ENCODE results near the gene CACNA1G.

CACNA1G gene

GRCh38 chr17:50568659-50569058 lies 8.1 kb downstream of the CACNA1G start:
- DNase-seq (ENCODE audit: low read depth): no peak

- no peak for DNase-seq (ENCODE audit: low read depth)
These were observed 9.1 kb downstream of the CACNA1G start for GRCh38 chr17:50569592-50569991.

DNA sequence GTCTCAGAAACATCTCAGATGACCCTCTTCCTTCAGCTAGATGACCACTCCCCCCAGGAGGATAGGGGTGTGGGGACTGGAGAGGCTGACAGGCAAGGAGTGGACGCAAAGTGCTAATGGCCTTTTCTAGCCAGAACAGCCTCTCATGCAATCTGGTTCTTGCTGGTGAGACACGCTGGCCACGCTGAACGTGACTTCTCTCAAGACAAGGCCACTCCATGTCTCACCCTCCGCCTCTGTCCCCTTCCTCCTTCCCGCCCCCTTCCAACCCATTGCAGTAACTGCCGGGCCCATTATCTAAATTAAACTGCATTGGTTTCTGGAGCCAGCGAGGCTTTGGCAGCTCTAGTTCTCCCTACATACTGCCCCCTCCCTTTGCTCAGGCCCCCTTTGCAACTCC lies 9.5 kb downstream of the CACNA1G start:
- no peak for DNase-seq (ENCODE audit: low read depth)

DNA sequence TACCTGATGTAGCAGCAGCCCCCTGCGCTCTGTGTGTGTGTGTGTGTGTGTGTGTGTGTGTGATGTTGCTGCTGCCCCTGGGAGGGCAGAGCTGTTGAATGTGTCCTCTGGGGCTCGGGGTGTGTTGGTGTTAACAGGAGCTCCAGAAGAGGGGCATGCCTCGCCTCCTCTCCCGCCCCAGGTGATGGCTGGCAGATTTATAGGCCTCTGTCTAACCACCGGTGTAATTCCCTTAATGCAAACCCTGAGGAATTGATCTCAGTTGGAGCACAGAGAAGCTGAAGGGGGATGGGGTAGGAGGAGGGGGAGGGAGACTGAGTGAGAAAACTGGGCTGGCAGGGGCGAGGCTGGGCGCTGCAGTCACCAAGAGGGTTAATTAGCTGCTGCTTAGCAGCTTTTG lies 10.0 kb downstream of the CACNA1G start:
- DNase-seq (ENCODE audit: low read depth): no peak

DNA sequence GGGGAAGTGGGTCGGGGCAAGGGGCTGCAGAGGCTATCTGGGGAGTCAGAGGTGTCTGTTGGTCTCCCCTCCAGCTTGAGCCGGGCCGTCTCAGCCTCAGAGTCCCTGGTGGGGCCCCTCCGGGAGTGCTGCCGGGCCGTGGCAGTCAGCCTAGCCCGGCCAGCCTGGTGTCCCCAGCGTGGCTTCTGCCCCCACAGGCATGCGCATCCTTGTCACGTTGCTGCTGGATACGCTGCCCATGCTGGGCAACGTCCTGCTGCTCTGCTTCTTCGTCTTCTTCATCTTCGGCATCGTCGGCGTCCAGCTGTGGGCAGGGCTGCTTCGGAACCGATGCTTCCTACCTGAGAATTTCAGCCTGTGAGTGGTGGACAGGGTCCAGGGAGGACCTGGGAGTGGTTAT lies 11.2 kb downstream of the CACNA1G start:
- DNase-seq (ENCODE audit: low read depth): no peak

GRCh38 chr17:50572541-50572940 lies 12.0 kb downstream of the CACNA1G start:
- no peak for DNase-seq (ENCODE audit: low read depth)

DNA sequence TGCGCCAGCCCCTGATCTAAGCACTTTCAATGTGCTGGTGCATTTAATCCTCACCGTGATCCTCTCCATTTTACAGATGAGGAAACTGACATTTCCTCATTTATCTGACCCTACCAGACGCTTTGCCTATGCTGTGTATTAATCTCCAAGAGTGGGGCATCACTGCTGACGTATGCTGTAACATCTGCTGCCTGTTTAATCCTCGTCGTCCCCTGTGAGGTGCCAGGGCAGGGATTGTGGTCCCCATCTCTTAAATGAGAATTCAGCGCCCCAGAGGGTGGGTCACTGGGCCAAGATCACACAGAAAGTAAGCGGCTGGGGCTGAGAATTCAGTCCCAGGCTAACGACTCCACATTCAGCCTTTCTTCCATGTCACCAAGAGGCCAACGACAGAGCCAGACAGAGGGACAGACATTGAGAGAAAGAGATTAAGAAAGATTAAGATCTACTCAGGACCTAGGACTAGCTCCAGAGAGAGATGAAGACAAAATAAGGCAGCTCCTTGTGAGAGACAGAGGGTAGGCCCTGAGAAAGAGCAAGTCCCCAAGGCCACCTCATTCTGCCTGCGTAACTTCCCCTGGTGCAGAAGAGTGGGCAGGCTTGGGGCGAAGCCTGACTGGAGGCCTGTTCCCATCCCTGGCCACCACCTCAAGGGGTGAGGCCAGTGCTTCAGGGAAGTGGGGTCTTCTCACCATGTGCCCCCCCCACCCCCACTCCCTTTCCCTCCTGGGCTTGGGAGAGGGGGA lies 13.5 kb downstream of the CACNA1G start:
- no peak for DNase-seq (ENCODE audit: low read depth)

DNA sequence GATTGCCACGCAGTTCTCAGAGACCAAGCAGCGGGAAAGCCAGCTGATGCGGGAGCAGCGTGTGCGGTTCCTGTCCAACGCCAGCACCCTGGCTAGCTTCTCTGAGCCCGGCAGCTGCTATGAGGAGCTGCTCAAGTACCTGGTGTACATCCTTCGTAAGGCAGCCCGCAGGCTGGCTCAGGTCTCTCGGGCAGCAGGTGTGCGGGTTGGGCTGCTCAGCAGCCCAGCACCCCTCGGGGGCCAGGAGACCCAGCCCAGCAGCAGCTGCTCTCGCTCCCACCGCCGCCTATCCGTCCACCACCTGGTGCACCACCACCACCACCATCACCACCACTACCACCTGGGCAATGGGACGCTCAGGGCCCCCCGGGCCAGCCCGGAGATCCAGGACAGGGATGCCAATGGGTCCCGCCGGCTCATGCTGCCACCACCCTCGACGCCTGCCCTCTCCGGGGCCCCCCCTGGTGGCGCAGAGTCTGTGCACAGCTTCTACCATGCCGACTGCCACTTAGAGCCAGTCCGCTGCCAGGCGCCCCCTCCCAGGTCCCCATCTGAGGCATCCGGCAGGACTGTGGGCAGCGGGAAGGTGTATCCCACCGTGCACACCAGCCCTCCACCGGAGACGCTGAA lies 15.2 kb downstream of the CACNA1G start:
- no peak for DNase-seq (ENCODE audit: low read depth)

GRCh38 chr17:50576864-50577263 lies 16.3 kb downstream of the CACNA1G start:
- no peak for DNase-seq (ENCODE audit: low read depth)

DNA sequence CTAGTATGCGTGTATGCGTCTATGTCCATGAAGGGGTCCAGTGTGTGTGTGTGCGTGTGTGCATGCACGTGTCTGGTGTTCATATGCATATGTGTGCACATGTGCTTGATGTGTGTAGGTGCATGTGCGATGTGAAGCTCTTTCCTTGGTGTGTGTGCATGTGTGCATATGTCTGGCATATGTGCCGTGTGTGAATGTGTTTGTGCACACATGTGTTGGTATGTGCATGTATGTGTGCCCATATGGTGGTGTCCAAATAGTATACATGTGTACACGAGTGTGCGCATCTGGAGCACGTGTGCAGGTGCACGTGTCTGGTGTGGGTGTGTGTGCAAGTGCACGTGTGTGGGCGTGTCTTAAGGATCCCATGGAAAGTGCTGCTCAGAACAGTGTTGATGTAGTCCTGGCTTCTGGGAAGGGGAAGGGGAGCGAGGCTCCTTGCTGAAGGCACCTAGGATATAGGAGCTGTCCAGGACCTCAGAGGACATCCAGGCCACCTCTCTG lies 17.0 kb downstream of the CACNA1G start:
- DNase-seq (ENCODE audit: low read depth): no peak

DNA sequence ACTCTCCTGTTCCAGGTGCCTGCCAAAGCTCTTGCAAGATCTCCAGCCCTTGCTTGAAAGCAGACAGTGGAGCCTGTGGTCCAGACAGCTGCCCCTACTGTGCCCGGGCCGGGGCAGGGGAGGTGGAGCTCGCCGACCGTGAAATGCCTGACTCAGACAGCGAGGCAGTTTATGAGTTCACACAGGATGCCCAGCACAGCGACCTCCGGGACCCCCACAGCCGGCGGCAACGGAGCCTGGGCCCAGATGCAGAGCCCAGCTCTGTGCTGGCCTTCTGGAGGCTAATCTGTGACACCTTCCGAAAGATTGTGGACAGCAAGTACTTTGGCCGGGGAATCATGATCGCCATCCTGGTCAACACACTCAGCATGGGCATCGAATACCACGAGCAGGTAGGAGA lies 17.7 kb downstream of the CACNA1G start:
- DNase-seq (ENCODE audit: low read depth): no peak

- DNase-seq (ENCODE audit: low read depth): no peak
These were observed 18.9 kb downstream of the CACNA1G start for GRCh38 chr17:50579399-50579798.

DNA sequence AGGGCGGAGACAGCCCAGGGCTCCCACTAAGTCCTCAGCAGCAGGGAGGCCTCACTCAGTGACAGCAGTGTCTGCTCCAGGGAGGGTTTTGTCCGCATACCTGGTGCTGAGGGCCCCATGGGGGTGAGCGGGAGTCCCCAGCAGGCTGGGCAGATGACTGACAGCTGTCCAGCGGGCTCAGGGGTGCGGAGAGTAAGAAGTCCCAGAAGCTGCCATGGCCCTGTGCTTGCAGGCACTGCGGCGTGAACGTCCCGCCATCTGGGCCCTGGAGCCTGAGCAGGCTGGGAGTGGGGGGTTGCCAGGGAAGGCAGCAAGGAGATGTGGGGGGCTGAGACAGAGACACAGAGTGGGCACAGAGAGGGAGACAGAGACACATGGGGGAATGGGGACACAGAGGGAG lies 20.1 kb downstream of the CACNA1G start:
- DNase-seq (ENCODE audit: low read depth): no peak

DNA sequence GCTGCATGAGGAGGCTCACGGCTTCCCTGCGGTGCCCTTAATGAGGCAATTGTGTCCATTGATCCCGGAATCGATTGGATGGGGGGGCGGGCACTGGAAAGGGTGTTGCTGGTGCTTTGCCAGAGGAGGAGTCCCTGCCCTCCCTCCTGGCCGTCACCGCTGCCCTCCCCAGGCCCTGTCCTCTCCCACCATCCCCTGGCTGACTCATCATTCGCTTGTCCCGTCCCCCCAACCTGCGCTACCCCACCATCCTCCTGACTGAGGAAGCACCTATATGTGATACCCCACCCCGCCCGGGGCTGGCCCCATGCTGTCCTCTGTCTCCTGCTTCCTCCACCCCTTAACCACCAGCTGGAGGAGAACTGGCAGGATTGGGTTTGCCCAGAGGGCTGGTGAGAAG lies 20.8 kb downstream of the CACNA1G start:
- DNase-seq (ENCODE audit: low read depth): no peak

GRCh38 chr17:50582741-50583140 lies 22.2 kb downstream of the CACNA1G start:
- DNase-seq (ENCODE audit: low read depth): no peak

DNA sequence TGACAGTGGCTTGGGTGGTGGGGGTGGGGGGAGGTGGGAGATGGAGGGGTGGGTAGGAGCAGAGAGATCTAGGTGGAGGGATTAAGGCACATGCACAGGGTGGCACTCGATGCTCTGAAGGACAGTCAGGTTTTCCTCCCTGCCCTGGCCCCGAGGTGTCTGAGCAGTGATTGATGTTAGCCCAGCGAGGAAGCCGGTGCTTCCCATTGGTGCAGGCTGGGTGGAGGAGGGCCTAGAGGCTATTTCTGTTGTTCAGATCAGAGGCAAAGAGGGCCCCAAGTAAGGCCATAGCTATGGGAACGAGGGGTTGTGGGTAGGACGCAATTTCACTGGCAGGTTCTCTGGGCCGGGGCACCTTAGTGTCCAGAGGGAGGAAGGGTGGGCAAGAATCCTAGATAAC lies 23.1 kb downstream of the CACNA1G start:
- DNase-seq (ENCODE audit: low read depth): no peak

- no peak for DNase-seq (ENCODE audit: low read depth)
These were observed 23.6 kb downstream of the CACNA1G start for GRCh38 chr17:50584116-50584515.

DNA sequence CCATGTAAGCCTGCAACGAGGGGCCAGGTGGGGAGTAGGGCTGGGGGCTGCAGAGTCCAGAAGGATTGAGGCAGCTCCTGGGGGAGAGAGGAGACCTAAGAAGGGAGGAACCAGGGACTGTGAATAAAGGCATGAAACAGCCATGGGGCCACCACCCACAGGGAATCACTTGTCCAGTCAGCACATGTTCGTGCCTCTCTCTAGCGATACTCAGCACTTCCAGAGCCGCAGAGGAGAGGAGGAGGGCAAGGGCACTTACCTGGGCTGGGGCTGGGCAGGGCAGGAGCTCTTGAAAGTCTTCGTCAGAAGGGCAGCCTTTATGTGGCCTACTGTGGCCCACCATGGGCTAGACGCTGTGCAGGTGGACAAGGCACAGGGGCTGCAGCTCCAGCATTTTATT lies 24.2 kb downstream of the CACNA1G start:
- DNase-seq (ENCODE audit: low read depth): no peak

DNA sequence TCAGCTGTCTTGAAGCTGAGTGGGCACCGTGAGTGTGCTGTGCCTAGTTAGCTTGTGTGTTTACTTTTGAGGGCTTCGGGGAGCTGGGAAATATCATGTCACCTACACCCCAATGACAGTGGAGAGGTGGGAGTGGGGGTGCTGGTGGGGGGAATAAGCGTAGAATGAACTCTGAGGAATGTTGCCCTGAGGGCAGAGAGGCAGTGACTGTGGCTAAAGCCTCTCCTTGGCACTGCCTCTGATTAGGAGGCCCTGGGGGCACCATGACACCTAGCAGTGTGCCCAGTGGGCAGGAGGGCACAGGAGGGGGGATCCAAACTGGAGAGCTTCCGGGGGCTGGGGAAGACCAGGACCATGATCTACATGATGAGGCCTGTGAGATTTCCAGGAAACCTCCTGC lies 24.8 kb downstream of the CACNA1G start:
- DNase-seq (ENCODE audit: low read depth): no peak

DNA sequence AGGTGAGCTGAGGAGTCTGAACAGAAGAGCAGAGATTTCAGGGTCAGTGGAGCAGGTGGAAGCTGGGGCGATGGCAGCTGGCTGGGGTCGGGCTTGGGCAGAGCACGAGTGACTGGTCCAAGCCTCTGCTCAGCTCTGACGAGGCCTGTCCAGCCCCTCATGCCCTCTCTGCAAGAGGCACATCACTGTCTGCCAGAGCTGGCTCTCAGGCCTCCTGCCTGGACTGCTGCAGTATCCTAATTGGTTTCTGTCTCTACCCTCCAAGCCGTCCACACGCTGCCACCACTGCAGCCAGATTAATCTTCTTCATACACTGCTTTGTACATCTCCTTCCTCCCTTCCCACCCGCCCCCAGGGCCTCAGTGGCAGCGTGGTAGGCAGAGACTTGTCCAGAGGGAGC lies 25.4 kb downstream of the CACNA1G start:
- no peak for DNase-seq (ENCODE audit: low read depth)

DNA sequence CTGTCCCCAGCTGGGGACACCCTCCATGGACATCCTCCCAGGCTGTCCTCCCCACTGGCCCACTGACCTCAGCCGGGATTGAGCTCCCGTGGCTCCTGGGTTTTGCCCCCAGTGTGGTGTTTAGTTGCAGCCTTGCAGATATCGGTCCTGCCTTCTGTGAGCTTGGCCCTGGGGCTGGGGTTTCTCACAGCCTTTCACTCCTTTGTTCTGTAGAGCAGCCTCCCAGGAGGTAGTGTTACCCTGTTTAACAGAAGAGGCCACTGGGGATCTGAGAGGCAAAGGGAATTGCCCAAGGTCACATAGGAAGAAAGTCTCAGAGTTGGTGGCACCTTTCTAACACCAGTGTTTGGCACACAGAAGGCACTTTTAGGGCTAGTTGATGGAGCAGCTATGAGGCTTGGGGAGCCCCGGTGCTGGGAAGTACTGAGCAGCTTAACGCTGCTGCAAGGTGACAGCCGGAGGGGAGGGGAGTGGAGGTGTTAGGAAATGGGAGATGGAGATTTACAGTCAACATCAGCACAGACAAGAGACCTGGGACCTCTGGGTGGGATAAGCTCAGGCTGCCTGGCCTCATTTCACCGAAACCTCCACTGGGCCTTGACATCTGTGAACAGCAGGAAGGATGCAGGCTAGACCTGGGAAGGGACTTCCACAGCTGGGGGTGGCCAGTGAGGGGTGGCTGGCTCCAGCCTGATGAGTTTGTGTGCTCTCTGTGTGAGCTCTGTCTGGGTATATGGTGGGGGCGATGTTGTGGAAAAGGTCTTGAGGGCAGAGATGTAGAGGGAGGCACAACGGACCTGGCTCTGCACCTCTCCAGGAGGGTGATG lies 26.1 kb downstream of the CACNA1G start:
- no peak for DNase-seq (ENCODE audit: low read depth)

GRCh38 chr17:50587571-50587970 lies 27.1 kb downstream of the CACNA1G start:
- DNase-seq (ENCODE audit: low read depth): no peak
